Thyroid gland (tissue), 4 donors: ENCODE measurements around the gene SMKR1. TPM values are rescaled to one million over a fixed set of nuclear protein-coding genes. Genes with fewer than 3 reads are reported as not detected.

ENCODE experiments used
- DNase-seq, 2 donors: peaks; one replicate each; pipeline ENCODE4 v3.0.0-alpha.2; 2019
- H3K27ac ChIP-seq, 3 donors: fragments of 200-600 bp; sonication (generic); 1 replicate in 2 of 3; 2 replicates in 1 of 3; pipeline ENCODE4 v1.5.1; 2016 to 2019; ENCODE audit warnings: mild to moderate bottlenecking in 1 of 3, moderate library complexity in 1 of 3
- H3K27me3 ChIP-seq: fragments of 200-600 bp; sonication (generic); one replicate; pipeline ENCODE4 v1.5.1; 2019
- H3K36me3 ChIP-seq, 2 donors: fragments of 200-600 bp; sonication (generic); one replicate each; pipeline ENCODE4 v1.5.1; 2016 to 2019
- H3K4me1 ChIP-seq, 2 donors: fragments of 200-600 bp; sonication (generic); one replicate each; pipeline ENCODE4 v1.5.1; 2017 to 2019
- H3K4me3 ChIP-seq, 3 donors: fragments of 200-600 bp; sonication (generic); replicated peaks in 1 of 3; 1 replicate in 2 of 3; 2 replicates in 1 of 3; pipeline ENCODE4 v1.5.1; 2016; ENCODE audit warnings: mild to moderate bottlenecking in 1 of 3
- H3K9me3 ChIP-seq: fragments of 200-600 bp; sonication (generic); one replicate; pipeline ENCODE4 v1.5.1; 2017
- POLR2A ChIP-seq, 2 donors: fragments of 450-650 bp; IDR thresholded peaks; one replicate each; pipeline ENCODE4 v1.6.1; 2017; ENCODE audit warnings: antibody characterized with exemption in 2 of 2, mild to moderate bottlenecking in 2 of 2, moderate library complexity in 1 of 2
- WGBS, 2 donors: methylation state at CpG; one replicate each; pipeline ENCODE4 v1.1.5; 2017; 5-methylcytosine and 5-hydroxymethylcytosine counted together
- intact Hi-C: fragments of 100-400 bp; cut with DNase I; formaldehyde crosslinking; loops from one replicate; pipeline ENCODE4 v1.15.1; 2023
- total RNA-seq, 4 donors: library from RNA; depleted of rRNA; stranded (reverse); fragments of >200 nt; gene quantifications; one replicate each; pipeline ENCODE4 v1.2.3, GENCODE V29; 2016
- TF ChIP-seq, protein P1 (sequence below), 6 experiments: fragments of 200-600 bp in 3 of 6; fragments of 450-650 bp in 3 of 6; sonication (generic) in 3 of 6; IDR thresholded peaks; one replicate each; pipeline ENCODE4 v1.5.1; 2016 to 2019; ENCODE audit warnings: antibody characterized with exemption in 6 of 6, mild to moderate bottlenecking in 2 of 6, inconsistent platforms in 1 of 6, moderate library complexity in 1 of 6

SMKR1 gene
- total RNA-seq, 4 donors from 2014 or later, result 0.56 to 2.7 (median 1.1) TPM

GRCh38 chr7:129493555-129493954 lies 8.8 kb upstream of the SMKR1 start:
- no peak overlapping the region for H3K4me3 ChIP-seq
- 84 to 96% methylated on average over 1 of the region's 1 CpG for WGBS, 2 donors
- H3K36me3 ChIP-seq, result no peaks in the 10 kb centered on the region
- no peak overlapping the region for H3K27ac ChIP-seq
- TF ChIP-seq, protein P1, sequence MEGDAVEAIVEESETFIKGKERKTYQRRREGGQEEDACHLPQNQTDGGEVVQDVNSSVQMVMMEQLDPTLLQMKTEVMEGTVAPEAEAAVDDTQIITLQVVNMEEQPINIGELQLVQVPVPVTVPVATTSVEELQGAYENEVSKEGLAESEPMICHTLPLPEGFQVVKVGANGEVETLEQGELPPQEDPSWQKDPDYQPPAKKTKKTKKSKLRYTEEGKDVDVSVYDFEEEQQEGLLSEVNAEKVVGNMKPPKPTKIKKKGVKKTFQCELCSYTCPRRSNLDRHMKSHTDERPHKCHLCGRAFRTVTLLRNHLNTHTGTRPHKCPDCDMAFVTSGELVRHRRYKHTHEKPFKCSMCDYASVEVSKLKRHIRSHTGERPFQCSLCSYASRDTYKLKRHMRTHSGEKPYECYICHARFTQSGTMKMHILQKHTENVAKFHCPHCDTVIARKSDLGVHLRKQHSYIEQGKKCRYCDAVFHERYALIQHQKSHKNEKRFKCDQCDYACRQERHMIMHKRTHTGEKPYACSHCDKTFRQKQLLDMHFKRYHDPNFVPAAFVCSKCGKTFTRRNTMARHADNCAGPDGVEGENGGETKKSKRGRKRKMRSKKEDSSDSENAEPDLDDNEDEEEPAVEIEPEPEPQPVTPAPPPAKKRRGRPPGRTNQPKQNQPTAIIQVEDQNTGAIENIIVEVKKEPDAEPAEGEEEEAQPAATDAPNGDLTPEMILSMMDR (IDR thresholded peaks at IDR 0.05), result no peak
- no peak for TF ChIP-seq POLR2A (IDR thresholded peaks at IDR 0.05)
- H3K27me3 ChIP-seq, result no peaks in the 10 kb centered on the region
- H3K9me3 ChIP-seq, result no peaks in the 10 kb centered on the region
- H3K4me1 ChIP-seq, result no peaks in the 10 kb centered on the region
- no peak for DNase-seq
- intact Hi-C loops, result no loop called here

DNA sequence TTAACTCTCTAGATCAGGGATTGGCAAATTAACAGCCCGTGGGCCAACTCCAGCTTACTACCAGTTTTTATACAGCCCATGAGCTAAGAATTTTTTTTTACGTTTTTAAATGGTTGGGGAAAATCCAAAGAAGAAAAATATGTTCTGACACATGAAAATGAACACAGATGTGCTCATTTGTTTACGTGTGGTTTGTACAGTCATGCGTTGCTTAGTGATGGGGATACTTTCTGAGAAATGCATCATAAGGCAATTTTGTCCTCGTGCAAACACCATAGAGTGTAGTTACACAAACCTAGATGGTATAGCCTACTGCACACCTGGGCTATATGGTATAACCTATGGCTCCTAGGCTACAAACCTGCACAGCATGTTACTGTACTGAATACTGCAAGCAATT lies 8.3 kb upstream of the SMKR1 start:
- Histone ChIP-seq H3K4me1 (no peaks in the 10 kb centered on the region), H3K27ac (no peak overlapping the region), H3K27me3 (no peaks in the 10 kb centered on the region), H3K9me3 (no peaks in the 10 kb centered on the region), H3K4me3 (no peak overlapping the region), H3K36me3 (no peaks in the 10 kb centered on the region)
- no peak for DNase-seq
- intact Hi-C loops, result no loop called here
- 74 to 82% methylated on average over 5 of the region's 5 CpGs for WGBS, 2 donors
- TF ChIP-seq, protein P1 (IDR thresholded peaks at IDR 0.05), result no peak

GRCh38 chr7:129495987-129496386 lies 6.3 kb upstream of the SMKR1 start:
- 54 to 67% methylated on average over 1 of the region's 1 CpG for WGBS, 2 donors
- intact Hi-C loops, result no loop called here
- H3K36me3 ChIP-seq, result no peaks in the 10 kb centered on the region
- no peak overlapping the region for H3K4me3 ChIP-seq
- no peaks in the 10 kb centered on the region for H3K27me3 ChIP-seq
- H3K9me3 ChIP-seq, result no peaks in the 10 kb centered on the region
- H3K27ac ChIP-seq, result no peak overlapping the region
- no peak for TF ChIP-seq POLR2A (IDR thresholded peaks at IDR 0.05)
- TF ChIP-seq, protein P1 (IDR thresholded peaks at IDR 0.05), result no peak
- no peaks in the 10 kb centered on the region for H3K4me1 ChIP-seq
- DNase-seq, result no peak

DNA sequence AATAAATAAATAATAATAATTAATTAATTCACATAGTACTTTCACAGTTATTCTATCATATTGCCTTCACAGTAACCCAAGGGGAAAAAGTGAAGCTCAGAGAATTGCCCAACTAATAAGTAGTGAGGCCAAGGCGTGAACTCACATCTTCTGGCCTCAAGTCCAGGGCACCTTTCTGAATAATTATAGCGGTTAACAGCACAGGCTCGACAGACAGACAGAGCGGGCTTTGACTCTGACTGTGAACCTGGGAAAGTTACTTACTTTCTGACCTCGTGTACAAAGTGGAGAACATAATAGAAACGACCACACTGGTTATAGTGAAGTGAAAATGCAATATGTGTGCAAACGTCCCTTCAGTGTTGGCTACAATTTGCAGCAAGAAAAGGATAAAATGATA lies 5.7 kb upstream of the SMKR1 start:
- H3K27me3 ChIP-seq, result no peaks in the 10 kb centered on the region
- intact Hi-C loops, result no loop called here
- H3K4me3 ChIP-seq, result no peak overlapping the region
- no peak for DNase-seq
- no peaks in the 10 kb centered on the region for H3K36me3 ChIP-seq
- H3K27ac ChIP-seq, result no peak overlapping the region
- TF ChIP-seq, protein P1 (IDR thresholded peaks at IDR 0.05), result no peak
- no peak for TF ChIP-seq POLR2A (IDR thresholded peaks at IDR 0.05)
- H3K9me3 ChIP-seq, result no peaks in the 10 kb centered on the region
- no peaks in the 10 kb centered on the region for H3K4me1 ChIP-seq
- 75 to 79% methylated on average over 7 of the region's 7 CpGs for WGBS, 2 donors

DNA sequence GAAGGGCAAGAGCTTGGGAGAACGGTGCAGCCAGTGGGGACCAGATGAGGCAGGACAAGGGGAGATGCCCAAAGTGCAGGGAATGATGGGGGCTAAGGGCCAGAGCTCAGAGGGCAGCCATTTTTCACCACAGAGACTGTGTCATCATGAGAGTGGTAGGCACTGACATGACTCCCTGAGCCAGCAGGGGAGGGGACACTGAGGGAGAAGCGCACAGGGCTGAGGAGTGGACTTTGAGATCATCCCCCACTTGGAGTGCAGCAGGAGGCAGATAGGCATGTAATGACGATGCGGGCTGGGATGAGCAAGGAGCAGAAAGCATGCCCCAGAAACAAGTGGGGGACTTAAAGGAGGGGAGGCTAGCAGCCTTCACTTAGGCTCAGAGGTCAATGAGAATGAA lies 5.2 kb upstream of the SMKR1 start:
- Histone ChIP-seq H3K9me3 (no peaks in the 10 kb centered on the region), H3K4me1 (no peaks in the 10 kb centered on the region), H3K36me3 (no peaks in the 10 kb centered on the region), H3K27me3 (no peaks in the 10 kb centered on the region), H3K4me3 (no peak overlapping the region), H3K27ac (no peak overlapping the region)
- no peak for TF ChIP-seq POLR2A (IDR thresholded peaks at IDR 0.05)
- TF ChIP-seq, protein P1 (IDR thresholded peaks at IDR 0.05), result no peak
- no peak for DNase-seq
- intact Hi-C loops, result no loop called here
- 77 to 95% methylated on average over 4 of the region's 4 CpGs for WGBS, 2 donors
